Subcutaneous adipose tissue (tissue), 4 donors: Measurements from ENCODE around the gene DGAT2L6. TPM values are rescaled to one million over a fixed set of nuclear protein-coding genes. Genes with fewer than 3 reads are reported as not detected.

Experiments
- CTCF ChIP-seq: fragments of 450-650 bp; IDR thresholded peaks from one replicate; pipeline ENCODE4 v1.5.1; 2016; ENCODE audit warnings: low read depth, mild to moderate bottlenecking, control low read depth, antibody characterized with exemption, moderate library complexity
- total RNA-seq, 4 donors: library from RNA; depleted of rRNA; stranded (reverse); fragments of >200 nt; gene quantifications; one replicate each; pipeline ENCODE4 v1.1.0, GENCODE V29; 2016

Gene DGAT2L6, protein sequence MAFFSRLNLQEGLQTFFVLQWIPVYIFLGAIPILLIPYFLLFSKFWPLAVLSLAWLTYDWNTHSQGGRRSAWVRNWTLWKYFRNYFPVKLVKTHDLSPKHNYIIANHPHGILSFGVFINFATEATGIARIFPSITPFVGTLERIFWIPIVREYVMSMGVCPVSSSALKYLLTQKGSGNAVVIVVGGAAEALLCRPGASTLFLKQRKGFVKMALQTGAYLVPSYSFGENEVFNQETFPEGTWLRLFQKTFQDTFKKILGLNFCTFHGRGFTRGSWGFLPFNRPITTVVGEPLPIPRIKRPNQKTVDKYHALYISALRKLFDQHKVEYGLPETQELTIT
- not detected for total RNA-seq

DNA sequence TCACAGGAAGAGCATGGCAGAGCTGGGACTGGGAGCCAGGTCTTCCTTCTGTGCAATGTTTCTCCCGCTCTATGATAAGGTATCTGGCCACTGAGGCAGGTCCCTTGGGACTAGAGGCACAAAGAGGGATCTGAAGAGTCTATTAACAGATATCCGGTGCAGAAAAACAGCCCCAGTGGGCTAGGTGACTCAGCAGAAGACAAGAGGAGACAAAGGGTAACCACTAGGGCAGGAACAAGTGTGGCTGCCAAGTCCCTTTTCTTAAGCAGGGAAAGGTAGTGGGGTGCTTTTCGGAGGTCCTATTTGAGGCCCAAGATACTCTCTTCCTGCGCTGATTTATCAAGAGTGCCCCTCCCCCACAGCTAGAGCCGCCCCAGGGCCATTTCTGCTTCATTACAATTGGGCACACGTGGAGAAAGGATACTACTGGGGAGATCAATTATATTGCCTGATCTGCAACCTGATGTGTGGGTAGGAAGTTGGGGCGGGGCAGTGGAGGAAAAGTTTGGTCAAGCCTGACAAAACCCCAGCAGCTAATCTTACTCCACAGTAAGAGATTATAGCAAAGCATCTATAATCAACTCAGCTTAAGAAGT is at the start of gene DGAT2L6:
Gene DGAT2L6 (plus strand): TSS at position 546 of the 596 bp plus-strand sequence. CDS start 100 bp downstream, outside the sequence.
- TF ChIP-seq CTCF, result no peak

DNA sequence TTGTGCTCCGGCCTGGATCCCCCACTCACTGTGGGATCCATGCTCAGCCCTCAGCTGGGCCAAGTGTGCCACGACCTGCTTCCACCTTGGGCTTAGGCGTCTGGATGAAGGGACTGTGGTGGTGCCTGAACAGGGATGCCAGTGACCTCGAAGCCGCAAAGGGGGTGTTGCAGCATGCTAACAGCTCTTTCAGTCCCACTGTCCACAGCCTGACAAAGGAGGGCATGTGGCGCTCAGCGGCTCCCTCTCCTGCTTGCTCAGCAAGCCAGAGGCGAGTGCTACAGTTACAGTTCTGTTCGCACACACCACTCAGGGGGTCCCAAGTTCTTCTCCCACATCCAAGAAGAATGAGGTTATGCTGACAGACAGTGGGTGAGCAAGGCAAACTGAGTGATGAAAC is 49.2 kb upstream of the DGAT2L6 start:
- TF ChIP-seq CTCF, result no peak

DNA sequence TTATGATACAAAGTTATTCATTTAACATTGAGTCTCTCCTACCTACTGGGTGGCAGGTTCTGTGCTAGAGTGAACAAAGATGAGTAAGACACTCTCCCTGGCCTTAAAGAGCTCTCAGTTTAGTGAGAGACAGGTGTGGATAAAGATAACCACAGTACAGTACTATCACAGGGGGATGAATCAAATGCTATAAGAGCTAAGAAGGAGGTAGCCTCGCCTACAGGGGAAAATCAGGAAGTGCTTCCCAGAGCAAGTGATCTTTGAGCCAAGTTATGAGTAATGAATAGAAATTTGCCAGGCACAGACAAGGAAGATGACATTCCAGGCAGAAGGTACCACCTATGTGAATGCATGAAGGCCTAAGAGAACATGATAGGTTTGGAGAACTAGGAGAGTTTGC is 47.5 kb upstream of the DGAT2L6 start:
- TF ChIP-seq CTCF, result no peak

GRCh38 chrX:70132224-70132623 is 45.1 kb upstream of the DGAT2L6 start:
- TF ChIP-seq CTCF, result no peak

DNA sequence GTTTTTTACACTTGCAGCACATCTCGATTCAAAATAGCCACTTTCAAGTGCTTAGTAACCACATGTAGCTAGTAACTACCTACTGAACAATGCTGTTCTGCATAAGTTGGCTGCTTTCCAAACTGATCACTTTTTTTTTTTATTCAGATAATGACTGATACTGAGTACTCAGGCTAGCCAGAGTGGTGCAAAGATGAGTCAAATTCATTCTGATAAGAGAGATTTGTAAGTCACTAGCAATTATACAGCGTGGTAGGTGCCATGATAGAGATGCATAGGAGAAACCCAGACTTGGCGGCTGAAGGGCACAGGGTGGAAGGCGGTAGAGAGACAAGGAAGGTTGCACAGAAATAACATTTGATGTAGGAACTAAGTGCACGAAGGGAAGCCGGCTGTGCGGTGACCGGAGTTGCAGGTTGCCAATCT is 44.4 kb upstream of the DGAT2L6 start:
- TF ChIP-seq CTCF, result no peak

DNA sequence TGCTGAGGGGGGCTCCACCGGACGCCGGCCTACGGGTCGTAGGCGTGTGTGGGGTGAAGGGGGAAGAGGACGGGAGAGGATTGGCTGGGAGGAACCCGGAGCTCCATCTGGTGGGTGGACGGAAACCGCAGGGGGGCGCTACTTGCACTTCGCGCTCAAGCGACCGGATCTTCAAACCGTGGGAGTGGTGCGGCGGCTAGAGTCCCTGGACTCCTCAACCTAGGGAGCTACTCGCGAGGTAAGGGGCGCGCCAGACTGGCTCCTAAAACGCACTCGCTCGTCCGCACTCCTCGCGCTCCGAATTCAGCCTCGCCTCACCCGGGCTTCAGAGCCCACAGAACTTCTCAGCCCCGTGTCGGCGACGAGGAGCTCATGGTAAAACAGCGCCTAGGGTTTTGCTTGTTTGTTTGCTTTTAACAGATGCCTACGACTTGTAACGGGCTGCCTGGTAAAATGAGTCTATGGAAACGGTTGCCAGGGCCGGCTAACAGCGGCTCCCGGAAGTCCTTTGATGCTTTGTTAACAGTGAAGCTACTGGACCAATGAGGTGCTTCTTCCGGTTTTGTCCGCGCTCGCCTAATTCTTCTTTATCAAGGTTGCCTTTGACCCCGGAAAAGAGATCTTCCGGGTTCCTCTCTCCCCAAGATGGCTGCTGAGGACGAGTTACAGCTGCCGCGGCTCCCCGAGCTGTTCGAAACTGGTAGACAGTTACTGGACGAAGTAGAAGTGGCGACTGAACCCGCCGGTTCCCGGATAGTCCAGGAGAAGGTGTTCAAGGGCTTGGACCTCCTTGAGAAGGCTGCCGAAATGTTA is 43.8 kb upstream of the DGAT2L6 start, which contains the start of gene IGBP1:
Gene IGBP1 (plus strand): TSS at position 145 of the 813 bp plus-strand sequence. CDS start 501 bp downstream, at position 646.
- no peak for TF ChIP-seq CTCF

DNA sequence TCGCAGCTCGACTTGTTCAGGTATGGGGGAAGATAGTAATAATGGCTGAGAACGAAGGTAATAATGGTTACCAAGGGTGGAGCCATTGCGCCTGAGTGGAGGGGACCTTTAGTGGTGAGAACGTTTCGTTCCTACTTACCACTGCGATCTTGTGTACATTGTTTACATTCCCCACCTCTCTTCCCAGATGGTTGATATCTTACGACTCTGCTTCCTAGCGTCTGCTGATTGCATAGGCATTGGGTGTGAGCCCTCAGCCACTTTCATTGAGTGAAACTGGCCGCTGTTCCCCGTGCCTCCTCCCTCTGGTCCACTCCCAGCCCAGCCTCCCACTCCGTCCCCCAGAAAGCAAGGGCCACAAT is 43.2 kb upstream of the DGAT2L6 start:
- no peak for TF ChIP-seq CTCF
